Keratinocyte (primary cell): Measurements from ENCODE around the gene CCNL2. TPM values are rescaled to one million over a fixed set of nuclear protein-coding genes. Genes with fewer than 3 reads are reported as not detected.
A peak's percentile ranks its signal among the peaks of the same experiment; 100 is the strongest.

ENCODE experiments used
- DNase-seq: peaks from one replicate; pipeline ENCODE4 v3.0.0-alpha.2; 2011; ENCODE audit warnings: low read depth, missing footprints, low spot score
- FAIRE-seq: peaks from 2 replicates; lab custom pipeline; 2011; peaks lifted over from hg19 to GRCh38; lab: Jason Lieb, UNC
- H2AFZ ChIP-seq: 2 replicates; pipeline ENCODE4 v1.6.0; 2012; ENCODE audit warnings: low read length, control low read depth, inconsistent platforms; ENCODE audit not compliant: control insufficient read depth
- H3K27ac ChIP-seq: 2 replicates; pipeline ENCODE4 v1.5.1; 2011; ENCODE audit warnings: low read length; ENCODE audit not compliant: control insufficient read depth, insufficient read depth
- H3K27me3 ChIP-seq: 3 replicates; pipeline ENCODE4 v1.6.0; 2011; ENCODE audit warnings: low read length; ENCODE audit not compliant: control insufficient read depth, insufficient read depth; ENCODE audit errors: extremely low read depth
- H3K36me3 ChIP-seq, 2 experiments: 2 replicates in 1 of 2; 3 replicates in 1 of 2; pipeline ENCODE4 v1.5.1; 2011; ENCODE audit warnings: low read length in 2 of 2, mild to moderate bottlenecking in 1 of 2; ENCODE audit not compliant: control insufficient read depth in 2 of 2, insufficient read depth in 2 of 2; ENCODE audit errors: extremely low read depth in 1 of 2
- H3K4me1 ChIP-seq: 3 replicates; pipeline ENCODE4 v1.5.1; 2011; ENCODE audit warnings: low read length; ENCODE audit not compliant: control insufficient read depth, insufficient read depth; ENCODE audit errors: extremely low read depth
- H3K4me2 ChIP-seq: 3 replicates; pipeline ENCODE4 v1.6.0; 2011; ENCODE audit warnings: low read depth, low read length; ENCODE audit not compliant: control insufficient read depth, insufficient read depth; ENCODE audit errors: extremely low read depth
- H3K4me3 ChIP-seq, 3 experiments: fragments of 200-600 bp in 1 of 3; sonication (generic) in 1 of 3; 2 replicates in 2 of 3; 3 replicates in 1 of 3; pipeline ENCODE4 v1.5.1; 2011 to 2016; ENCODE audit warnings: low read length in 3 of 3, mild to moderate bottlenecking in 3 of 3, control low read depth in 2 of 3, inconsistent platforms in 1 of 3, low read depth in 1 of 3, mixed read lengths in 1 of 3, mixed run types in 1 of 3, moderate library complexity in 1 of 3; ENCODE audit not compliant: control insufficient read depth in 2 of 3, insufficient read depth in 2 of 3; ENCODE audit errors: extremely low read depth in 1 of 3
- H3K79me2 ChIP-seq: 2 replicates; pipeline ENCODE4 v1.6.0; 2012; ENCODE audit warnings: low read length; ENCODE audit not compliant: control insufficient read depth, insufficient read depth
- H3K9ac ChIP-seq: 3 replicates; pipeline ENCODE4 v1.6.0; 2011; ENCODE audit warnings: low read length; ENCODE audit not compliant: control insufficient read depth, insufficient read depth; ENCODE audit errors: extremely low read depth
- H3K9me1 ChIP-seq: 3 replicates; pipeline ENCODE4 v1.6.0; 2011; ENCODE audit warnings: low read length; ENCODE audit not compliant: control insufficient read depth, insufficient read depth; ENCODE audit errors: extremely low read depth
- H3K9me3 ChIP-seq: 2 replicates; pipeline ENCODE4 v1.5.1; 2012; ENCODE audit warnings: low read depth, low read length; ENCODE audit not compliant: control insufficient read depth
- H4K20me1 ChIP-seq: 3 replicates; pipeline ENCODE4 v1.6.0; 2011; ENCODE audit warnings: low read length; ENCODE audit not compliant: control insufficient read depth, insufficient read depth; ENCODE audit errors: extremely low read depth
- EZH2 ChIP-seq: IDR thresholded peaks from one replicate; pipeline ENCODE4 v1.6.1; 2012; ENCODE audit warnings: inconsistent platforms, mild to moderate bottlenecking, low read length, moderate library complexity
- dilution Hi-C: fragments of 300-500 bp; cut with MboI; formaldehyde crosslinking; loops from one replicate; pipeline ENCODE4 v1.7.0; 2020; ENCODE audit warnings: low sequenced_read_pairs; ENCODE audit not compliant: extremely low pct_ligation_motif_present
- polyA plus RNA-seq, 5 experiments: library from polyadenylated mRNA; depleted of rRNA in 3 of 5; stranded (reverse) in 3 of 5; stranded (forward) in 1 of 5; unstranded in 1 of 5; fragments of >200 nt; gene quantifications; 1 replicate in 1 of 5; 2 replicates in 3 of 5; 3 replicates in 1 of 5; pipeline versions ENCODE4 v1.2.1 to v1.2.3, GENCODE V29; 2011 to 2012; ENCODE audit warnings: missing spikeins in 2 of 5, low read depth in 1 of 5, low replicate concordance in 1 of 5
- TF ChIP-seq, protein P1 (sequence below), 3 experiments: IDR thresholded peaks in 1 of 3; conservative IDR thresholded peaks in 1 of 3; optimal IDR thresholded peaks in 1 of 3; 2 replicates in 2 of 3; 3 replicates in 1 of 3; pipeline versions ENCODE3 to v1.5.1; 2011; ENCODE audit warnings: low read length in 3 of 3, mild to moderate bottlenecking in 3 of 3, moderate library complexity in 2 of 3, control low read depth in 1 of 3, inconsistent platforms in 1 of 3; ENCODE audit not compliant: insufficient read depth in 2 of 3; ENCODE audit errors: extremely low read depth in 1 of 3

CCNL2 gene
- polyA plus RNA-seq, 1 donor (not counting 4 experiments of a cell fraction or from before 2014, with no cell fraction given), result 140 TPM

DNA sequence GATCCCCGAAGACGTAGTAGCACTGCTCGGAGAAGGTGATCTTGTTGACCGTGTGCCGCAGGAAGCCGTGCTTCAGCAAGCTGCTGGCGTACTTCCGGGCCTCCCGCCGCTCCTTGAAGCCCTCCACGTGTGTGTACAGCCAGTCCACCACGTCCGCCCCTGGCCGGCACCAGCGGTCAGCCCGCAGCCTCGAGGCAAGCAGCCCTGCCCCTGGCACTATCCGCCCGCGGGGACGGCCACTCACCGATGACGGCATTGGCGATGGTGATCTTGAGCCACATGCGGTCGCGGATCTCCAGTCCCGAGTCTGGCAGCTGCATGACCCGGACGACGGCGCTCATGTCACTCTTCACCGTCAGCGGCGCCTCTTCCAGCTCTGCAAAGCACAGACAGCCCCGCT is 60.9 kb downstream of the CCNL2 start:
- no peak for DNase-seq
- peaks cover 15 to 30% of the 10 kb centered on the region in 2 experiments for H3K36me3 ChIP-seq
- no peaks in the 10 kb centered on the region for H3K9me3 ChIP-seq
- dilution Hi-C loops, result no loop called here
- no peak overlapping the region for H3K27ac ChIP-seq
- no peak for FAIRE-seq
- peaks cover 27% of the 10 kb centered on the region for H3K79me2 ChIP-seq
- TF ChIP-seq, protein P1, sequence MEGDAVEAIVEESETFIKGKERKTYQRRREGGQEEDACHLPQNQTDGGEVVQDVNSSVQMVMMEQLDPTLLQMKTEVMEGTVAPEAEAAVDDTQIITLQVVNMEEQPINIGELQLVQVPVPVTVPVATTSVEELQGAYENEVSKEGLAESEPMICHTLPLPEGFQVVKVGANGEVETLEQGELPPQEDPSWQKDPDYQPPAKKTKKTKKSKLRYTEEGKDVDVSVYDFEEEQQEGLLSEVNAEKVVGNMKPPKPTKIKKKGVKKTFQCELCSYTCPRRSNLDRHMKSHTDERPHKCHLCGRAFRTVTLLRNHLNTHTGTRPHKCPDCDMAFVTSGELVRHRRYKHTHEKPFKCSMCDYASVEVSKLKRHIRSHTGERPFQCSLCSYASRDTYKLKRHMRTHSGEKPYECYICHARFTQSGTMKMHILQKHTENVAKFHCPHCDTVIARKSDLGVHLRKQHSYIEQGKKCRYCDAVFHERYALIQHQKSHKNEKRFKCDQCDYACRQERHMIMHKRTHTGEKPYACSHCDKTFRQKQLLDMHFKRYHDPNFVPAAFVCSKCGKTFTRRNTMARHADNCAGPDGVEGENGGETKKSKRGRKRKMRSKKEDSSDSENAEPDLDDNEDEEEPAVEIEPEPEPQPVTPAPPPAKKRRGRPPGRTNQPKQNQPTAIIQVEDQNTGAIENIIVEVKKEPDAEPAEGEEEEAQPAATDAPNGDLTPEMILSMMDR (optimal IDR thresholded peaks at IDR 0.05 in 1 of 3, IDR thresholded peaks at IDR 0.05 in 1 of 3, conservative IDR thresholded peaks at IDR 0.05 in 1 of 3; ENCODE audit: extremely low read depth in 1 of 3, insufficient read depth in 2 of 3, low read length in 3 of 3), result no peak
- no peak for TF ChIP-seq EZH2
- no peaks in the 10 kb centered on the region for H3K9me1 ChIP-seq
- H3K4me3 ChIP-seq, result no peak overlapping the region
- no peak overlapping the region for H2AFZ ChIP-seq
- H3K4me1 ChIP-seq, result peaks cover 12% of the 10 kb centered on the region
- no peak overlapping the region for H3K4me2 ChIP-seq
- peaks cover 30% of the 10 kb centered on the region for H4K20me1 ChIP-seq
- no peaks in the 10 kb centered on the region for H3K27me3 ChIP-seq
- H3K9ac ChIP-seq, result no peak overlapping the region

DNA sequence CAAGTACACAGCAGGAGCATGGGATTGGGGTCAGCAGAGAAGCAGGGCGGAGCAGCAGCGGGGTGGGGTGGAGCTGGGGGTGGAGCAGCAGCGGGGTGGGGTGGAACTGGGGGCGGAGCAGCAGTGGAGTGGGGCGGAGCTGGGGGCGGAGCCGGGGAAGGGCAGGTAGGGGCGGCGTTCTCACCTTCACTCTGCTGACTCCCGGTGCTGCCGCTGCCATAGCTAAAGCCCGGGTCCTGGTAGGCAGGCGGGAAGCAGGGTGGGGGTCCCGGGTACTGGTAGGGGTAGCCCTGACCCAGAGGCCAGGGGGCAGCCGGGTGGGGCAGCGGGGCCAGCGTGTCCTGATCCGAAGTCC is 61.4 kb downstream of the CCNL2 start:
- no peaks in the 10 kb centered on the region for H3K27me3 ChIP-seq
- H3K9ac ChIP-seq, result no peak overlapping the region
- dilution Hi-C loops, result no loop called here
- H3K36me3 ChIP-seq, result peaks cover 15 to 30% of the 10 kb centered on the region in 2 experiments
- no peak for DNase-seq
- H3K4me3 ChIP-seq, result no peak overlapping the region
- no peak overlapping the region for H3K4me2 ChIP-seq
- TF ChIP-seq, protein P1 (optimal IDR thresholded peaks at IDR 0.05 in 1 of 3, IDR thresholded peaks at IDR 0.05 in 1 of 3, conservative IDR thresholded peaks at IDR 0.05 in 1 of 3; ENCODE audit: extremely low read depth in 1 of 3, insufficient read depth in 2 of 3, low read length in 3 of 3), result no peak
- no peak for TF ChIP-seq EZH2
- peak; percentile 20 for FAIRE-seq
- peaks cover 33% of the 10 kb centered on the region for H4K20me1 ChIP-seq
- no peaks in the 10 kb centered on the region for H3K9me3 ChIP-seq
- H3K79me2 ChIP-seq, result peaks cover 22% of the 10 kb centered on the region
- H3K9me1 ChIP-seq, result no peaks in the 10 kb centered on the region
- H2AFZ ChIP-seq, result no peak overlapping the region
- H3K27ac ChIP-seq, result no peak overlapping the region
- peaks cover 17% of the 10 kb centered on the region for H3K4me1 ChIP-seq
